Endothelial cell of hepatic sinusoid (primary cell): ENCODE measurements around the gene CIT.
"Not testable (repeated sequence)": the region's sequence is repeated elsewhere in the genome, so short reads cannot be mapped to it uniquely, and the experiment has no call there.

Experiments used
- in situ Hi-C: cut with HindIII; loops from 2 replicates; pipeline ENCODE4 v1.10.0; 2017; ENCODE audit warnings: low sequenced_read_pairs

The CIT gene

DNA sequence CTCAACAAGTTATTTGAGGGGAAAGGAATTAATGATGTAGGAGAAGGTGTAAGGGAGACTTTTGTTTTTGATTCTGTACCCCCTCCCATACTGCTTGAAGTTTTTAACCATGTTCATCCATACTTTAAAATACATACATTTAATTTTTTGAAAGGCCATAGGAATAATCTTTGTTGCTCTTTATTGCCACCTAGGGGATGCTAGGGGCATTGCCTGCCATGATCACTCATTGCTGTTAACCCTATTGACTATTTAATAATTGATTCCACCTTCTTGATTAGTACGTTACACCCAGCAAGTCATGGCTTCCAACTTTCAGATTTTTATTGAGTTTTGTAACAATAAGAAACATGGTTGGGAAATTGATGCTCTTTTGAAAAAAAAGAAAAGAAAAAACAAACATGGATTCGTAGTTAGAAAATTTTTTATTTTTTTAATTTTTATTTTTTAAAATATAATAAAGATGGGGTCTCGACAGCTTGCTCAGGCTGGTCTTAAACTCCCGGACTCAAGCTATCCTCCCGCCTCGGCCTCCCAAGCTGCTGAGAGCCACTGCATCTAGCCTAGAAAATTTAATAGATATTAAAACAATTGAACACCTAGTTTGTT lies 217.7 kb downstream of the CIT start:
- in situ Hi-C loops = no loop called here

GRCh38 chr12:119658166-119658565 lies 219.0 kb downstream of the CIT start:
- in situ Hi-C loops = not testable (repeated sequence)

DNA sequence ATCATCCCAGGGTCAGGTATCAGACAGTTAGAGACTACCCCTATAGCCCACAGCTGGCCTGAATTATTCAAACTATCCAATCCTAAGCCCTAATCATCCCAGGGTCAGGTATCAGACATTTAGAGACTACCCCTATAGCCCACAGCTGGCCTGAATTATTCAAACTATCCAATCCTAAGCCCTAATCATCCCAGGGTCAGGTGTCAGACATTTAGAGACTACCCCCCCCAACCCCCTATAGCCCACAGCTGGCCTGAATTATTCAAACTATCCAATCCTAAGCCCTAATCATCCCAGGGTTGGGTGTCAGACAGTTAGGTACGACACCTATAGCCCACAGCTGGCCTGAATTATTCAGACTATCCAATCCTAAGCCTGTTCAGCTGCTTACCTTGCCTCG lies 220.1 kb downstream of the CIT start:
- in situ Hi-C loops = not testable (repeated sequence)

GRCh38 chr12:119652665-119653064 lies 224.5 kb downstream of the CIT start:
- in situ Hi-C loops = no loop called here

- in situ Hi-C loops = no loop called here
Measured at GRCh38 chr12:119649202-119649808, 227.8 kb downstream of the CIT start.

DNA sequence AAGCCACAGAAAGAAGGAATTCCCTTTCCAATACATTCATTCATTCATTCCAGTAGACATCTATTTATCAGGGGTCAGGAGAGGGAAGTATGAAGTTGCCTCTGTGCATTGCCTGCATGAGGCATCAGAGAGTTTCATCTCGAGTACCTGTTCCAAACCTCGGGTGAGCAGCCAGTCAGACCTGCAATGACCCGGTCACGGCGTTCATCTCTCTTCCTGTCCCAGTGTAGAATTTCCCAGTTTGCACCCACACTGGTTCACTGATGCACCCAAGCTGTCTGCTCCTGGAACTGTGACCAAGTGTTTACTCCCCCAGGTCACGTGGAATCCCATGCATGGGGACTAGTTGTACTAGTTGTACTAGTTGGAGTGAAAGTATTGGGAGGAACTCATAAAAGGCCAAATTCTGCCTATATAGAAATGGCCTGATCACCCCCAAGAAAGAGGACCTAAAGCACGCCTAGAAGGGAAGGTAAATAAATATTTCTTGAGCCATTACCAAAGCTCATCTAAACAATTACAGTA lies 231.5 kb downstream of the CIT start:
- in situ Hi-C loops = no loop called here

- in situ Hi-C loops = no loop called here
Measured at GRCh38 chr12:119644930-119645329, 232.2 kb downstream of the CIT start.

DNA sequence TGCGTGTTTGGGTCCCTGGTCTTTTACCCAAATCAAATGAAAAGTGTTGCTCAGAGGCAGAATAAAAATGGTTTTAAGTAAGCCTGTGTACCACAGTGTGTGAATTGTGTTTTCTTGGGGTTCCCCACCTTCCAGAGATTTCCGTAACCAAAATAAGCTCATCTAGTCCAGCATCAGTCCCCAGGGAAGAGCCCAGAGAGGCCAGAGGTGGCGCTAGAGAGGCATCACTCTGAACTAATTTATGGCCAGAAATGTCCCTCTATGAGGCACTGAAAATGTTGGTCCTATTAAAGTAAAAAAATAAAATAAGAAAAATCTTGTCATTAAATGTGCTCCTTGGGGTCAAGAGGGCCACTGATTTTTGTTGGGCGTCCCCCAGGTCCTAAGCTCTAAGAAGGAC lies 234.1 kb downstream of the CIT start:
- in situ Hi-C loops = no loop called here
